HG02970 (cell line): ENCODE measurements around the gene FARP1.

ENCODE experiments used
- ATAC-seq: cut with Tn5 transposase; IDR thresholded peaks from one replicate; pipeline ENCODE4 v1.9.1; 2021; ENCODE audit warnings: mild to moderate bottlenecking, moderate library complexity, moderate number of reproducible peaks; ENCODE audit not compliant: unreplicated experiment, low FRiP score

The FARP1 gene

GRCh38 chr13:98276486-98276885, 133.6 kb downstream of the FARP1 start:
- no peak for ATAC-seq

DNA sequence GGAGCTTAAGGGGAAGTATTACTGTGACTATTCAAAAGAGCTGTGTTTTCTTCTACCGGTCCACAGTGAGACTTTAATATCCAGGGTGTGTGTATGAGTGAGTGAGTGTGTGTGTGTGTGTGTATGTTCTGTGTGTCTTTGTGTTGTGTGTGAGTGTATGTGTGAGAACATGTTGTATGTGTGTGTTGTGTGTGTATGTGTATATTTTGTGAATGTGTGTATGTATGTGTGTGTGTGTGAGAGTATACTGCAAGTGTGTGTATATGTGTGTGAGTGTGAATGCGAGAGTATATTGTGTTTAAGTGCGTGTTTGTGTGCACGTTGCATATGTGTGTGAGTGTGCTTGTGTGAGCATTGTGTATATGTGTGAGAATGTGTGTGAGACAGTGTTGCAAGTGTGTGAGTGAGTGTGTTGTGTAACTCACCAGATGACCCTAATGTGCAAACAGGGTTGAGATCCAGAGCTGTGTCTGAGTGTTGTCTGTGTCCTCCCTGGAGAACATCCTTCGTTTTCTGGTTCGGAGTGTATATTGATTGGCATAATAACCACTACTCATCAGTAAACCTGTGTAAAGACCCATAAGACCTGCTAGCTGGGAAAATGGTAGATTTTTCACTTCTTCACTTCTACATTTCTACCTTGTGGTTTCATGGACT, 135.3 kb downstream of the FARP1 start:
- no peak for ATAC-seq

DNA sequence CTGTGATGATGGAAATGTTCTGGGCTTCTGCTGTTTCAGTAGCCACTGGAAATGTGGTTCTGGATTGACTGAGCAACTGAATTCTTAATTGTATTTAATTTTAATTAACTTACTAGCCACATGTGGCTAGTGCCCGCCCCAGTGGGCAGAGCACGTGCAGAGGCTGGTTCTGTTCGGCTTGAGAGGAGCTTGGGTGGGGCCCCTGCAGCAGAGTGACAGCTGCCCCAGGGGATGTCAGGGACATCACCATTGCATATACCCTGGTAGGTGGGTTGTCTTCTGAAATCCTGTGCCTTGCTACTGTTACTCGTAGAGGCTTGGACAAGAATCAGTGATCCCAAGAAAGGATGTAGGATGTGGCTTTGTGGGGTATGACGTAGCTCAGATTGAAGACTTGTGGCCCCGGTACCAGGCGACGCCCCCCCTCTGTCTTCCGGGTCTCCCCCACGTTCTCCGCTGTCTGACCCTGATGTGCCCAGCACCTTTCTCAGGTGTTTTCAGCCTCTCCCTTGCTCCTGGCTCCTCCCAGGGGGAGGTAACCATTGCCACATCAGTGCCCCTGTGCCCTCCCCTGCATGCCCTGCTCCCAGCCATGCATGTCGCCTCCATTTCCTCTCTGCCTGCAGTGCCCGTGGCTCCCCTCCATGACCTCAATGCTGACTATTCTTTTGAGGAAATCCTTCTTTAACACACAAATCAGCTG, 136.7 kb downstream of the FARP1 start:
- no peak for ATAC-seq

- ATAC-seq, result no peak
Measured at GRCh38 chr13:98280176-98280510, 137.2 kb downstream of the FARP1 start.

DNA sequence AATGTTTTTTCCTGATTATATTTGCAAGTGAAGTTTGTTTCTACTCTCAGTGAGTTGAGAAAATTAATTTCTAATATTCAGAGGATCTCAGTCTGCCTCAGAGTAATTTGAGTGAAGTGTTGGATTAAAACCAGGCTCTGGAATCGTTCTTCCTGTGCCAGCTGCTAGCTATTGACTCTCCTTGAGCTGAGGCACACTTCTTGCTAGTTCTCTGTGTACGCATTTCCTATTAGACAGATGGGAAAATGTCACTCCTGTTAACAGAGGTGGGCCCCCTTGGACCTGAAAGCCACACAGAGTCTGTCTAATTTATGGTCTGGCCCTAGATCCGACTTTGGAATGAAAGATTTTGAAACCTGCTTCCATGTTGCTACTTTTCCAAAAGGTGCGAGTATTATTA, 141.8 kb downstream of the FARP1 start:
- no peak for ATAC-seq

- ATAC-seq, result no peak
Measured at GRCh38 chr13:98285317-98285716, 142.4 kb downstream of the FARP1 start.

GRCh38 chr13:98285852-98286594, 143.1 kb downstream of the FARP1 start:
- ATAC-seq, result no peak

GRCh38 chr13:98286799-98287198, 143.9 kb downstream of the FARP1 start:
- ATAC-seq, result no peak

- no peak for ATAC-seq
Measured at GRCh38 chr13:98288211-98288610, 145.3 kb downstream of the FARP1 start.

GRCh38 chr13:98289339-98289945, 146.5 kb downstream of the FARP1 start:
- no peak for ATAC-seq

- no peak for ATAC-seq
Measured at GRCh38 chr13:98290261-98290660, 147.4 kb downstream of the FARP1 start.

GRCh38 chr13:98291658-98292057, 148.8 kb downstream of the FARP1 start:
- ATAC-seq, result no peak

DNA sequence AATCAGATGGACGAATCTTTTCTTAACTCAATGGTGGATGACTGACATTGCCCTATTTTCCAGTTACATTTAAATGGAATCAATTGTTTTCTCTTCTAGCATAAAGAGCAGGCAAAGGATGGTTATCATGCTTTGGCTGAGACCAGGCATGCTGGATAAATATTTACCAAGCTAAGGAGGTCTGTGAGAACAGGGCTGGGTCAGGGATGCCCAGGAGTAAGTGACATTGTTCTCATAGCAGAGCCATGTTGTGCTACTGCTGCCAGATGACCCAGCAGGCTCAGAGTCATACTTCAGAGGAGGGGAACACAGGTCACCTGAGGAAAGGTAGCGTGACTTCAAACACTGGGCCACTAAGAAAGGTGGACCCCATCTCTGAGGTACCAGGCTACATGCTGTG, 150.2 kb downstream of the FARP1 start:
- no peak for ATAC-seq

- ATAC-seq, result no peak
Measured at GRCh38 chr13:98293570-98294142, 150.8 kb downstream of the FARP1 start.

DNA sequence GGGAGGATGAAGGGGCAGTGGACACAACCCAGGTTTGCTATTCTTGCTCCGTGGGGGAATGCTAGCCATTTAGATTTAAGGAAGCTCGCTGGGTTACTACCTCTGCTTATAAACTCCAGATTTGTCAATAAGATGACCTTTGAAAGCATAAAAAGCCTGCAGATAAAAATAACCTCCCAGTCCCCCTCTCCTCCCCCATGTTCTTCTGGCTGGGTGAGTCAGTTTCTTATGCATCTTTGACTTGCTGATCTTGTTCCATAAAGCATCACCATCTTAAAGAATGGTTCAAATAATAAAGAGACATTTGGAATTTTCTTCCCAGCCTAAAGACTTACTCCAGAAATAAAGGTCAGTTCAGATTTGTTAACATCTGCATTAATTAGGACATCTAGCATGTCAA, 152.5 kb downstream of the FARP1 start:
- no peak for ATAC-seq

DNA sequence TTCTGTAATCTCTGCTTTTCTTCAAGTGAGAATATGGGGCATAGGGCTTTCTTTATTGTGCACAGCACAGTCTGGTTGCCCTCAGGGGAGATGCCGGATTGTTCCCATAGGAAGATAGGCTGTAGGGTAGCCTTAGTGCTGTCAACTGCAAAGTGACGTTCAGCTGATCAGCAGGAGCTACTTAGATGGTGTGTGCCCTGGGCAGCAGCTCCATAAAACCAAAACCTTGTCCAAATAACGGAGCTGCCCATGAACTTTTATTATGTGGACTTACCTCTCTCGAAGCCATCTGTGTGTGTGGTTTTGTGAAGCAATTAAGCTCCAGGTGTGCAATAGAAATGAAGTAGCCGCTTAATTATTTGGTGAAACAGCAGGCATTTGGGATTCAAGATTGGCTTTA, 154.2 kb downstream of the FARP1 start:
- ATAC-seq, result no peak

GRCh38 chr13:98297745-98298144, 154.9 kb downstream of the FARP1 start:
- no peak for ATAC-seq

- no peak for ATAC-seq
Measured at GRCh38 chr13:98298599-98298998, 155.7 kb downstream of the FARP1 start.

- ATAC-seq, result no peak
Measured at GRCh38 chr13:98299235-98299965, 156.5 kb downstream of the FARP1 start.

GRCh38 chr13:98299966-98300350, 157.1 kb downstream of the FARP1 start:
- ATAC-seq, result no peak
